ENCODE results near the gene DUSP15. TPM values are rescaled to one million over a fixed set of nuclear protein-coding genes. Genes with fewer than 3 reads are reported as not detected.

DUSP15 gene

Small RNA genes lying within 50 kb of the gene (small RNA-seq; reads per million reads assigned to genes)
- gene RNU1-94P (ENCODE audit: low read depth): not detected

Measured in mesenchymal stem cell (in vitro differentiated cells and primary cell).